Measurements from ENCODE around the gene TECTB.

DNA sequence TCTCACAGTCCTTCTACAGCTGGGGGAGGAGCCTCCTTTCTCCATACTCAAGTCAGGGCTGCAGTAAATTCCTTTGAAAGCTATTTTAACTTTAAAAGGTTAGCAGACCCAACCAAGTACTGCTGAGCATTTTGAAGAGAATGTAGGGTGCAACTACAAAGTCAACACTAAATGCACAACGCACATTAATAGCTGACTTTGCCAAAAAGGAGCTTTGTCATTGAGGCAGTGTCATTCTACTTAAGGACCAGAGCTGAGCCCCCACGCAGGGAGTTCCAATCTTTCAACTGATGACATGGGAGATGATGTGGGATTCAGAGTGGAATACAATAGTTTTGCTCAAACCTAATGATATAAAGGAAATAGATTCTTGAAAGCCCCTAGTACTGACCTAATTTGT is 20.3 kb downstream of the TECTB start:
- TF ChIP-seq, protein P1, sequence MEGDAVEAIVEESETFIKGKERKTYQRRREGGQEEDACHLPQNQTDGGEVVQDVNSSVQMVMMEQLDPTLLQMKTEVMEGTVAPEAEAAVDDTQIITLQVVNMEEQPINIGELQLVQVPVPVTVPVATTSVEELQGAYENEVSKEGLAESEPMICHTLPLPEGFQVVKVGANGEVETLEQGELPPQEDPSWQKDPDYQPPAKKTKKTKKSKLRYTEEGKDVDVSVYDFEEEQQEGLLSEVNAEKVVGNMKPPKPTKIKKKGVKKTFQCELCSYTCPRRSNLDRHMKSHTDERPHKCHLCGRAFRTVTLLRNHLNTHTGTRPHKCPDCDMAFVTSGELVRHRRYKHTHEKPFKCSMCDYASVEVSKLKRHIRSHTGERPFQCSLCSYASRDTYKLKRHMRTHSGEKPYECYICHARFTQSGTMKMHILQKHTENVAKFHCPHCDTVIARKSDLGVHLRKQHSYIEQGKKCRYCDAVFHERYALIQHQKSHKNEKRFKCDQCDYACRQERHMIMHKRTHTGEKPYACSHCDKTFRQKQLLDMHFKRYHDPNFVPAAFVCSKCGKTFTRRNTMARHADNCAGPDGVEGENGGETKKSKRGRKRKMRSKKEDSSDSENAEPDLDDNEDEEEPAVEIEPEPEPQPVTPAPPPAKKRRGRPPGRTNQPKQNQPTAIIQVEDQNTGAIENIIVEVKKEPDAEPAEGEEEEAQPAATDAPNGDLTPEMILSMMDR (IDR thresholded peaks at IDR 0.05 in 4 of 5, conservative IDR thresholded peaks at IDR 0.05 in 1 of 5), result no peak
- no peak for TF ChIP-seq POLR2A (IDR thresholded peaks at IDR 0.05)
